ENCODE data around the gene CHRDL2. TPM values are rescaled to one million over a fixed set of nuclear protein-coding genes. Genes with fewer than 3 reads are reported as not detected.

The CHRDL2 gene
- total and polyA plus RNA-seq, 2 of the 13 experiments (the other 11 are each of a cell fraction or from before 2014, with no cell fraction given): 0.04 TPM; not detected in 1

- H3K27ac ChIP-seq (ENCODE audit: extremely low read length, insufficient read depth, low read length): no peak overlapping the region
- DNase-seq (ENCODE audit: low spot score): no peak
- in situ Hi-C loops (cut with HindIII; ENCODE audit: extremely low pct_ligation_motif_present, low pct_unique_long_range_greater_than_20kb): no loop called here
- no TSS peak for BruUV-seq (replicated peaks)
- no peaks in the 10 kb centered on the region for H3K36me3 ChIP-seq (replicated peaks in 1 of 2; ENCODE audit: control insufficient read depth in 1 of 2, insufficient read depth in 2 of 2, low read length in 2 of 2)
- H3K9me3 ChIP-seq (ENCODE audit: low read length): no peaks in the 10 kb centered on the region
- no peak overlapping the region for H2AFZ ChIP-seq (ENCODE audit: low read length)
- ChIA-PET POLR2A (no interaction called here), CTCF (ENCODE audit: low intra/inter-chr PET ratio, low total read pairs) (no interaction called here)
- no peak overlapping the region for H3K4me3 ChIP-seq (replicated peaks in 1 of 3; ENCODE audit: insufficient read depth in 1 of 3, low read depth in 2 of 3, low read length in 3 of 3)
- no peak overlapping the region for H3K4me2 ChIP-seq (ENCODE audit: low read depth, low read length)
- TF ChIP-seq HOXA3 (CRISPR knock-in tag; IDR thresholded peaks at IDR 0.05) (no peak), ZNF138 (CRISPR knock-in tag; IDR thresholded peaks at IDR 0.05; ENCODE audit: low read depth) (no peak), ZNF24 (IDR thresholded peaks at IDR 0.05) (peak; percentile 64; the same call in 1 of the 2 replicates), MAF1 (CRISPR knock-in tag; IDR thresholded peaks at IDR 0.05; ENCODE audit: borderline replicate concordance) (no peak)
- H3K4me1 ChIP-seq (ENCODE audit: insufficient read depth, low read length): peaks cover 22% of the 10 kb centered on the region
- H3K9ac ChIP-seq (ENCODE audit: insufficient read depth, low read depth, low read length): no peak overlapping the region
- H4K20me1 ChIP-seq (ENCODE audit: insufficient read depth, low read length): no peaks in the 10 kb centered on the region
- ATAC-seq: no peak
- H3K27me3 ChIP-seq (ENCODE audit: control insufficient read depth in 1 of 2, insufficient read depth in 2 of 2, low read length in 2 of 2): peaks cover 0 to 6% of the 10 kb centered on the region in 2 experiments; a peak in 1 of 5 replicates
- 49% methylated on average over 4 of the region's 4 CpGs for WGBS (ENCODE audit: low lambda C conversion rate)
- no peaks in the 10 kb centered on the region for H3K79me2 ChIP-seq (ENCODE audit: insufficient read depth, low read length)
- no peak for FAIRE-seq
- intact Hi-C loops (cut with micrococcal nuclease; ENCODE audit: unreplicated experiment): loop anchor here (10.0 kb wide), 2 partner anchors 127 to 133 kb away; no protein-coding TSS in a partner anchor
Observed at GRCh38 chr11:74742070-74742469, 10.8 kb upstream of the CHRDL2 start.

- no peaks in the 10 kb centered on the region for H3K79me2 ChIP-seq (ENCODE audit: insufficient read depth, low read length)
- POLR2A ChIA-PET: interaction anchor here (1.4 kb wide), 1 partner anchor 37 kb away, joined by 7 read pairs; no protein-coding TSS in a partner anchor
- H3K9ac ChIP-seq (ENCODE audit: insufficient read depth, low read depth, low read length): no peak overlapping the region
- H3K4me3 ChIP-seq (replicated peaks in 1 of 3; ENCODE audit: insufficient read depth in 1 of 3, low read depth in 2 of 3, low read length in 3 of 3): no peak overlapping the region
- DNase-seq (ENCODE audit: low spot score): peak; percentile 69
- no peak overlapping the region for H2AFZ ChIP-seq (ENCODE audit: low read length)
- no peak overlapping the region for H3K27ac ChIP-seq (ENCODE audit: extremely low read length, insufficient read depth, low read length)
- ATAC-seq: peak; percentile 96
- H3K4me2 ChIP-seq (ENCODE audit: low read depth, low read length): no peak overlapping the region
- WGBS (ENCODE audit: low lambda C conversion rate): 12% methylated on average over 8 of the region's 8 CpGs
- in situ Hi-C loops (cut with HindIII; ENCODE audit: extremely low pct_ligation_motif_present, low pct_unique_long_range_greater_than_20kb) (loop anchor here (5.0 kb wide), 1 partner anchor 37 kb away; no protein-coding TSS in a partner anchor), intact Hi-C loops (cut with micrococcal nuclease; ENCODE audit: unreplicated experiment) (loop anchor here (1.0 to 10.0 kb wide), 3 partner anchors 37 to 135 kb away; no protein-coding TSS in a partner anchor)
- H3K36me3 ChIP-seq (replicated peaks in 1 of 2; ENCODE audit: control insufficient read depth in 1 of 2, insufficient read depth in 2 of 2, low read length in 2 of 2): no peaks in the 10 kb centered on the region
- BruUV-seq (replicated peaks): no TSS peak
- no peaks in the 10 kb centered on the region for H4K20me1 ChIP-seq (ENCODE audit: insufficient read depth, low read length)
- peak; percentile 78 for FAIRE-seq
- H3K27me3 ChIP-seq (ENCODE audit: control insufficient read depth in 1 of 2, insufficient read depth in 2 of 2, low read length in 2 of 2): peaks cover 0 to 9% of the 10 kb centered on the region in 2 experiments; a peak in 1 of 5 replicates
- CTCF ChIA-PET (ENCODE audit: low intra/inter-chr PET ratio, low total read pairs): interaction anchor here (0.8 to 3.7 kb wide), 5 partner anchors 13 to 131 kb away, joined by 4 to 47 read pairs (median 6); no protein-coding TSS in a partner anchor
- no peaks in the 10 kb centered on the region for H3K9me3 ChIP-seq (ENCODE audit: low read length)
- H3K4me1 ChIP-seq (ENCODE audit: insufficient read depth, low read length): peaks cover 39% of the 10 kb centered on the region
- no peak for TF ChIP-seq GPBP1L1 (CRISPR knock-in tag; IDR thresholded peaks at IDR 0.05)
- TF ChIP-seq XRCC5 (optimal IDR thresholded peaks at IDR 0.05; ENCODE audit: low read length): peak; percentile 74
- 0 out of 2 replicates have a peak, but pooled peaks have one; percentile 32 for TF ChIP-seq SALL1 (CRISPR knock-in tag; IDR thresholded peaks at IDR 0.05)
- 0 out of 2 replicates have a peak, but pooled peaks have one; percentile 25 for TF ChIP-seq KLF9 (CRISPR knock-in tag; IDR thresholded peaks at IDR 0.05; ENCODE audit: low read depth)
- peak; percentile 82; the same call in 1 of the 2 replicates for TF ChIP-seq FOXJ3 (CRISPR knock-in tag; IDR thresholded peaks at IDR 0.05; ENCODE audit: borderline replicate concordance)
- TF ChIP-seq ZFP91 (CRISPR knock-in tag; IDR thresholded peaks at IDR 0.05; ENCODE audit: borderline replicate concordance): no peak
- TF ChIP-seq STAG1 (CRISPR knock-in tag; IDR thresholded peaks at IDR 0.05): peak; percentile 80
- no peak for TF ChIP-seq TBP (CRISPR knock-in tag; IDR thresholded peaks at IDR 0.05)
- TF ChIP-seq IRX3 (CRISPR knock-in tag; IDR thresholded peaks at IDR 0.05; ENCODE audit: borderline replicate concordance, low read depth): no peak
- TF ChIP-seq SMC3 (IDR thresholded peaks at IDR 0.05; ENCODE audit: low read length): peak; percentile 90
- no peak for TF ChIP-seq SYNCRIP (IDR thresholded peaks at IDR 0.05; ENCODE audit: insufficient read depth, low read depth, low read length)
- no peak for TF ChIP-seq RBAK (CRISPR knock-in tag; IDR thresholded peaks at IDR 0.05)
Observed at GRCh38 chr11:74739546-74740270, 8.5 kb upstream of the CHRDL2 start.
